Smooth muscle cell (in vitro differentiated cells): ENCODE data around the gene GFOD2. TPM values are rescaled to one million over a fixed set of nuclear protein-coding genes. Genes with fewer than 3 reads are reported as not detected.
A peak's percentile ranks its signal among the peaks of the same experiment; 100 is the strongest.

ENCODE experiments used
- DNase-seq: peaks from one replicate; lab custom pipeline; 2025; ENCODE audit not compliant: unreplicated experiment; lab: John Stamatoyannopoulos, UW
- H2AFZ ChIP-seq: fragments of 200-600 bp; sonication (generic); 2 replicates; pipeline ENCODE4 v1.6.0; 2016; ENCODE audit warnings: antibody characterized with exemption, low read depth, mild to moderate bottlenecking
- H3F3A ChIP-seq: fragments of 200-600 bp; sonication (generic); 2 replicates; pipeline ENCODE4 v1.6.0; 2017; ENCODE audit warnings: antibody characterized with exemption, low read depth
- H3K27ac ChIP-seq: fragments of 200-600 bp; sonication (generic); 2 replicates; pipeline ENCODE4 v1.5.1; 2016; ENCODE audit warnings: low read depth, mild to moderate bottlenecking
- H3K27me3 ChIP-seq: fragments of 200-600 bp; sonication (generic); 2 replicates; pipeline ENCODE4 v1.6.1; 2016; ENCODE audit warnings: low read depth, mild to moderate bottlenecking
- H3K36me3 ChIP-seq: fragments of 200-600 bp; sonication (generic); 2 replicates; pipeline ENCODE4 v1.5.1; 2016; ENCODE audit warnings: low read depth
- H3K4me1 ChIP-seq: fragments of 200-600 bp; sonication (generic); 2 replicates; pipeline ENCODE4 v1.5.1; 2016; ENCODE audit warnings: low read depth
- H3K4me2 ChIP-seq: fragments of 200-600 bp; sonication (generic); 2 replicates; pipeline ENCODE4 v1.6.0; 2016; ENCODE audit warnings: mild to moderate bottlenecking
- H3K4me3 ChIP-seq: fragments of 200-600 bp; sonication (generic); 2 replicates; pipeline ENCODE4 v1.5.1; 2016; ENCODE audit warnings: mild to moderate bottlenecking
- H3K79me2 ChIP-seq: fragments of 200-600 bp; sonication (generic); 2 replicates; pipeline ENCODE4 v1.6.0; 2016; ENCODE audit warnings: low read depth, mild to moderate bottlenecking
- H3K9ac ChIP-seq: fragments of 200-600 bp; sonication (generic); 2 replicates; pipeline ENCODE4 v1.6.0; 2016; ENCODE audit warnings: low read depth
- H3K9me3 ChIP-seq: fragments of 200-600 bp; sonication (generic); replicated peaks from 2 replicates; pipeline ENCODE4 v1.5.1; 2016; ENCODE audit warnings: low read depth
- H4K20me1 ChIP-seq: fragments of 200-600 bp; sonication (generic); 2 replicates; pipeline ENCODE4 v1.6.0; 2016; ENCODE audit warnings: low read depth
- WGBS: methylation state at CpG from one replicate; pipeline ENCODE4 v1.1.7; 2016; ENCODE audit warnings: low lambda C conversion rate; 5-methylcytosine and 5-hydroxymethylcytosine counted together
- polyA plus RNA-seq: library from polyadenylated mRNA; unstranded; fragments of >200 nt; fragmentation: Nextera tagmentation; extraction: Ambion mirVana; gene quantifications from 2 replicates; pipeline ENCODE4 v1.2.1, GENCODE V29; 2016
- total RNA-seq: library from RNA; depleted of rRNA; stranded (reverse); fragments of >200 nt; gene quantifications from 2 replicates; pipeline ENCODE4 v1.2.3, GENCODE V29; 2014
- TF ChIP-seq, protein P1 (sequence below): fragments of 200-600 bp; sonication (generic); IDR thresholded peaks from 2 replicates; pipeline ENCODE4 v1.5.1; 2017; ENCODE audit warnings: borderline replicate concordance, mild to moderate bottlenecking, antibody characterized with exemption; ENCODE audit not compliant: insufficient read depth, poor library complexity, severe bottlenecking

The GFOD2 gene
- total and polyA plus RNA-seq, 2 experiments from 2014 or later = 15.0 to 15.1 TPM

DNA sequence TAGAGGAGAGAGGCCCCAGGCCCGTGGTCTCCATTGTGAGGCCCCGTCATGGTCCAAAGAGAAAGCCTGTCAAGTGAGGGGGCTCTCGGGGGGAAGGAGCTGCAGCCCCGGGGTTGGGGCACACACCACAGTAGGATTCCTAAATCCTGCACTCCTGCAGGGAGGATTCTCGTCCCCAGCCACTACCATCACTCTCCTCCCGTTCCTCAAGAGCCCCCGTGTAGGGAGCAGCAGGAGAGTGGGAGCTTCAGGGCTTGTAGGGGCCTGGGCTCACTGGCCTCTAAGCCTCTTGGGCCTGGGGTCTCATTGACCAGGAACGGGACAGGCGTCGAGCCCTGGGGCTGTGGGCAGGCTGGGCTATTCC, 51.7 kb downstream of the GFOD2 start:
- TF ChIP-seq, protein P1, sequence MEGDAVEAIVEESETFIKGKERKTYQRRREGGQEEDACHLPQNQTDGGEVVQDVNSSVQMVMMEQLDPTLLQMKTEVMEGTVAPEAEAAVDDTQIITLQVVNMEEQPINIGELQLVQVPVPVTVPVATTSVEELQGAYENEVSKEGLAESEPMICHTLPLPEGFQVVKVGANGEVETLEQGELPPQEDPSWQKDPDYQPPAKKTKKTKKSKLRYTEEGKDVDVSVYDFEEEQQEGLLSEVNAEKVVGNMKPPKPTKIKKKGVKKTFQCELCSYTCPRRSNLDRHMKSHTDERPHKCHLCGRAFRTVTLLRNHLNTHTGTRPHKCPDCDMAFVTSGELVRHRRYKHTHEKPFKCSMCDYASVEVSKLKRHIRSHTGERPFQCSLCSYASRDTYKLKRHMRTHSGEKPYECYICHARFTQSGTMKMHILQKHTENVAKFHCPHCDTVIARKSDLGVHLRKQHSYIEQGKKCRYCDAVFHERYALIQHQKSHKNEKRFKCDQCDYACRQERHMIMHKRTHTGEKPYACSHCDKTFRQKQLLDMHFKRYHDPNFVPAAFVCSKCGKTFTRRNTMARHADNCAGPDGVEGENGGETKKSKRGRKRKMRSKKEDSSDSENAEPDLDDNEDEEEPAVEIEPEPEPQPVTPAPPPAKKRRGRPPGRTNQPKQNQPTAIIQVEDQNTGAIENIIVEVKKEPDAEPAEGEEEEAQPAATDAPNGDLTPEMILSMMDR = no peak

DNA sequence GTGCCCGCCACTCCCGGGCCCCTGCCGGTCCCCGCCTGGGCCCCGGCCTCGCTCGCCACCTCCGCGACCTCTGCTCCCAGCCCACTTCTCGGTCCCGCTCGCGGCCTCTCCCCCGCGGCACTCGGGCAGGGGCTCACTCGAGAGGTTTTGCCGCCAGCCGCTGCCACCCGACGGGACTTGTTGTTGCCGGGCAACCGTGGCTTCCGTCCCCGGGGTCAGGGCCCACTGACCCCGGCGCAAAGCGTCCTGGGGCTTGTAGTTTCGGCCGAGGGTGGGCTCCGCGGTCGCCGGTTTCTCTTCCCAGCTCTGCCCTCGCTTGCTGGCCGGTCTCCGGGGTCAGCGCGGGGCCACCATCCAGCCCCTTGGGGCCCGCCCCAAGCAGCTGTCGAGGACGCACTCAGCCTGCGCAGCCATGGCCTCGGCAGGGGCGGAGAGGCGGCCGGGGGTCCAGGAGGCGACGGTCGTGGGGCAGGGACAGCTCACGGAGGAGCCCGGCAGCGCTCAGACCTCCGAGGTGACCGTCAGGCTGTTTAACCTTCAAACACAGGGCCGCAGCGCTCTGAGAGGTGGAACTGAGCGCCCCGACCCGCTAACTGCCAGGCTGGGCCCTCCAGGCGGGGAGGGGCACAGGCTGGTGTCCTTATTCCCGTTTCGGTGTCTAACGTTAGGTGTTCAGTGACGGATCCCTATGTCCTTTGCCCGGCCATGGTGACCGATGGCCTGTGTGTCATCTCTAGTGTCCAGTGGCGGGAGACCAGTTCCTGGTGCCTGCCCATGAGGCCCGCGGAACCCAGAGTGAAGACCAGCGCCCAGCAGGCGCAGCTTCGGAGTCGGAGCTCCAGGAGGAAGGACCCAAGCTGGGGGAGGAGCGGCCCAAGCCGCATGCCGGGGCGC, 52.3 kb downstream of the GFOD2 start, which contains the start of the genes C16orf86 and ENKD1:
C16orf86 (plus strand) TSS at position 256 of the 894 bp plus-strand sequence; CDS start at position 413, 157 bp downstream.
ENKD1 (minus strand) TSS at position 192 of the 894 bp plus-strand sequence. CDS start 308 bp downstream, outside the sequence.
- DNase-seq = peak; percentile 33
- H3K4me3 ChIP-seq = peak within 1 kb of the TSS; percentile 97
- WGBS = 13% methylated on average over 55 of the region's 78 CpGs
- no peaks in the 10 kb centered on the region for H3K9me3 ChIP-seq
- H3K4me2 ChIP-seq = peak within 1 kb of the TSS; percentile 98
- H3K9ac ChIP-seq = peak within 1 kb of the TSS; percentile 87
- H3K79me2 ChIP-seq = no peaks in the 10 kb centered on the region
- no peaks in the 10 kb centered on the region for H3F3A ChIP-seq
- H3K4me1 ChIP-seq = peaks cover 10% of the 10 kb centered on the region
- TF ChIP-seq, protein P1 = no peak
- peak within 1 kb of the TSS; percentile 65 for H3K27ac ChIP-seq
- no peaks in the 10 kb centered on the region for H4K20me1 ChIP-seq
- H3K36me3 ChIP-seq = no peaks in the 10 kb centered on the region
- no peaks in the 10 kb centered on the region for H3K27me3 ChIP-seq
- H2AFZ ChIP-seq = peak within 1 kb of the TSS; percentile 92

More for the DNA sequence above, 51.7 kb downstream of the GFOD2 start:
- Histone ChIP-seq H3K36me3 (no peaks in the 10 kb centered on the region), H3K9ac (no peak overlapping the region), H3K4me2 (peak overlapping the region; percentile 98), H3K4me3 (peak overlapping the region; percentile 97), H2AFZ (no peak overlapping the region), H3K27me3 (no peaks in the 10 kb centered on the region), H4K20me1 (no peaks in the 10 kb centered on the region), H3K9me3 (no peaks in the 10 kb centered on the region), H3F3A (no peaks in the 10 kb centered on the region), H3K27ac (no peak overlapping the region), H3K4me1 (peaks cover 10% of the 10 kb centered on the region), H3K79me2 (no peaks in the 10 kb centered on the region)
- 76% methylated on average over 9 of the region's 10 CpGs for WGBS
- no peak for DNase-seq

DNA sequence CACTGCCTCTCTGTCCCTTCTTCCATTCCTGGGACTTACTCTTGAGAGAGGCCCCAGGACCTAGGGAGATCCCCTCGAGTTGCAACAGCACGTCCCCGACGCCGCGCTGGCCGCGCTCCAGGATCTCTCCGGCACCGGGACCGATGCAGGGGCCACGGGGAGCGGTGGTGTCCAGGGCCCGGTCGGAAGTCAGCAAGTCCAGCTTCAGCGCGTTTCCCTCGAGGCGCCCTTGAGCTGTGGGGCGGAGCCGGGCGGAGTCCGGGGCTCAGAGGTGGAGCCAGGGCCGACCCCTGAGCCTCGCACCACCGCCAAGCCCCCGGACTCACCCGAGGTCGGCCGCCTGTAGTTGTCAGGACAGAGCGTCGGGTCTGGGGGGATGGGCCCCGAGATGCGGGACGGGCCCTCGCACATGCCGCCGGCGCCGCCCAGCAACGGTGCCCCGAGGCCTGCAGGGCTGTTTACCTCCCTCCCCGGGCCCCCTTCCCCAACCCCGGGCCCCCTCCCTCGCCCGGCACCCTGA, 53.0 kb downstream of the GFOD2 start:
- Histone ChIP-seq H3K79me2 (no peaks in the 10 kb centered on the region), H3K36me3 (no peaks in the 10 kb centered on the region), H4K20me1 (no peaks in the 10 kb centered on the region), H2AFZ (peak overlapping the region; percentile 92), H3K27ac (peak overlapping the region; percentile 65), H3K4me3 (peak overlapping the region; percentile 97), H3F3A (peaks cover 2% of the 10 kb centered on the region), H3K27me3 (no peaks in the 10 kb centered on the region), H3K4me1 (peaks cover 13% of the 10 kb centered on the region), H3K9me3 (no peaks in the 10 kb centered on the region), H3K9ac (peak overlapping the region; percentile 87), H3K4me2 (peak overlapping the region; percentile 98)
- TF ChIP-seq, protein P1 = no peak
- DNase-seq = no peak
- 4% methylated on average over 37 of the region's 46 CpGs for WGBS
